DMS153 treated with DMSO at 0.1 percent for 48 hours (cell line): ENCODE results near the gene LBP.
"Not testable (repeated sequence)": the region's sequence is repeated elsewhere in the genome, so short reads cannot be mapped to it uniquely, and the experiment has no call there.

Experiments
- DNase-seq: peaks from one replicate; lab custom pipeline; 2025; ENCODE audit not compliant: unreplicated experiment; lab: John Stamatoyannopoulos, UW

The LBP gene

GRCh38 chr20:38393259-38393658 is 47.0 kb downstream of the LBP start:
- no peak for DNase-seq

- DNase-seq, result no peak
These were observed 48.9 kb downstream of the LBP start for GRCh38 chr20:38395165-38395564.

- not testable (repeated sequence) for DNase-seq
These were observed 49.6 kb downstream of the LBP start for GRCh38 chr20:38395751-38396395.

GRCh38 chr20:38402089-38402488 is 55.8 kb downstream of the LBP start:
- no peak for DNase-seq

GRCh38 chr20:38402816-38403215 is 56.5 kb downstream of the LBP start:
- no peak for DNase-seq

GRCh38 chr20:38404016-38404415 is 57.7 kb downstream of the LBP start:
- DNase-seq, result no peak

GRCh38 chr20:38405132-38405531 is 58.9 kb downstream of the LBP start:
- no peak for DNase-seq

- no peak for DNase-seq
These were observed 60.2 kb downstream of the LBP start for GRCh38 chr20:38406476-38406875.

- no peak for DNase-seq
These were observed 61.0 kb downstream of the LBP start for GRCh38 chr20:38407321-38407720.

GRCh38 chr20:38407822-38408221 is 61.5 kb downstream of the LBP start:
- DNase-seq, result not testable (repeated sequence)

- DNase-seq, result no peak
These were observed 66.7 kb downstream of the LBP start for GRCh38 chr20:38412877-38413577.

- DNase-seq, result no peak
These were observed 68.6 kb downstream of the LBP start for GRCh38 chr20:38414769-38415450.

- no peak for DNase-seq
These were observed 72.4 kb downstream of the LBP start for GRCh38 chr20:38418509-38419204.

GRCh38 chr20:38420388-38421085 is 74.3 kb downstream of the LBP start:
- no peak for DNase-seq

GRCh38 chr20:38421915-38422314 is 75.6 kb downstream of the LBP start:
- DNase-seq, result no peak

- DNase-seq, result no peak
These were observed 77.3 kb downstream of the LBP start for GRCh38 chr20:38423541-38423940.

- no peak for DNase-seq
These were observed 78.1 kb downstream of the LBP start for GRCh38 chr20:38424401-38424800.

- DNase-seq, result no peak
These were observed 80.0 kb downstream of the LBP start for GRCh38 chr20:38426006-38426897.
